Head of caudate nucleus (tissue), 42 donors: Measurements from ENCODE around the gene ANO9.
"Not testable (repeated sequence)": the region's sequence is repeated elsewhere in the genome, so short reads cannot be mapped to it uniquely, and the experiment has no call there.

Experiments
- DNase-seq, 42 donors: peaks; one replicate each; pipeline versions ENCODE4 v3.0.0 to v3.0.0-alpha.2; 2020 to 2021; ENCODE audit warnings: mixed read lengths in 7 of 42
- intact Hi-C: fragments of 100-400 bp; cut with DNase I; formaldehyde crosslinking; loops from one replicate; pipeline ENCODE4 v1.15.0; 2022

The ANO9 gene

GRCh38 chr11:409008-409599 lies 32.7 kb downstream of the ANO9 start:
- intact Hi-C loops = no loop called here
- no peak for DNase-seq

DNA sequence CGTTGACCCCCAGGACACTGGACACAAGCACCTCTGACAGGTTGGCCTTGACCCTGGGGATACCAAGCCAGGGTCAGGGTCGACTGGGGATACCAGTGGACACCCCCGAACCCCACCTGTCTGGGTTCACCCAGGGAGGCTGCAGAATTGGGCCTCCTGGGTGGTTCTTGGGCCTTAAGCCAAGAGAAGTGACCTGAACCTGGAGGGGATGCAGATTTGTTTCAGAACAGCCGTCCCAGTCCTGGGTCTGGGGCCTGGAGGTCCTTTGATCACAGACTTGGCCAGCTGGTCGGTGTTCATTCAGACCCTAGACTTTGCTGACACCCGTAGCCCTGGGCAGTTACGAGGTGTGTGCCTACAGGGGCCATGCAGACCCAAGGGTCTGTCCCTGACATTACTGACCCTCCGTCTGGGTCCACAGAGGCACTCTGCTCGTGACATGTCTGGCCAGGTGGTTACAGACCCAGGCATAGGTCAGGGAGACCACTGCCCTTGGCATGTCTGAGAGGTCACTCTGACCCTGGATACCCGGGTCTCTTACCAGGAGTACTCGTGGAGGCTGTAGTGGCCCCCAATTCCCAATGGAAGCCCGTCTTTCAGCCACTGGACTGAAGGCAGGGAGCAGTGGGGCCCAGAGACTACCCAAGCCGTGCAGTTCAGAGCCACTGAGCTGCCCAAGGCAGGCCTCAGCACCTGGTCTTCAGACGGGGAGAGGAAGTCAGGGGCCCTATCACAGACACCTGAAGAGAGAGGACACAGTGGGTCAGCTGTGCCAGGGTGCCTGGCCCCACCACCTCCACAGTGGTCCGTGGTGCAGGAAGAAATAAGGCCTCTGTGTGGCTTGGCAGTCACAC lies 33.4 kb downstream of the ANO9 start:
- intact Hi-C loops = no loop called here

GRCh38 chr11:407651-408123 lies 34.1 kb downstream of the ANO9 start:
- intact Hi-C loops = no loop called here
- peak in 1 of 42 donors; percentile 15 for DNase-seq

More for the DNA sequence above, 33.4 kb downstream of the ANO9 start:
- DNase-seq = no peak

- peak in 40 of 42 donors; percentile 20 to 72 (median 51) for DNase-seq
- intact Hi-C loops = no loop called here
These were observed 34.8 kb downstream of the ANO9 start for GRCh38 chr11:406796-407650.

GRCh38 chr11:405954-406795 lies 35.6 kb downstream of the ANO9 start:
- intact Hi-C loops = no loop called here
- DNase-seq = no peak

DNA sequence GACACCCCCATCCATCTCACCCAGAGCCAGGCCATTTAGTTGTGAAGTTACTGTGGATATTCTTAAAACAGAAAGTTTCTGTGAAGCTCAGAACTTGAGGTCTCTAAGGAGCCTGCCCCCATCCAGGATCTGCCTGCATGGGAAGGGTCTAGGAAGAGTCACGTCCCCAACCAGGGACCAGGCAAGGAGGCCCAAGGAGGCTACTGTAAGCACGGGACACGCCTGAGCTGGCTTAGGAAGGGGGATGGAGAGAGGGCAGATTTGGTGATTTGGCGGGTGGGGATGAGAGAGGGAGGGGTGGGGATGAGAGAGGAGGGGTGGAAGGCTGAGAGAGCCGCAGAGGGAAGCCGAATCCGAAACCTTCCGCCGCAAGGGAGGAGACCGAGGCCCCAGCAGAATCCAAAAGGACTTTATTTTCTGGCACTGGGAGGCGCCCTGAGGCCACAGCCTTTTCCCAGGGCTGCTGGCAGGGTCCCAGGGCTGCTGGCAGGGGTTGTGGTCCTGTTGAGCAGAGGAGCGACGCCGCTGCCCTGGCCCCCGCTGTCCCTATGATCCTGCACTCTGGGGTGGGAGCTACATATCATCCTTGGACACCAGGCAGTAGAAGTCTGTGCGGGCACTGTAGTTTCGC lies 36.4 kb downstream of the ANO9 start:
- intact Hi-C loops = no loop called here
- peak in 37 of 42 donors; percentile 19 to 79 (median 52) for DNase-seq

DNA sequence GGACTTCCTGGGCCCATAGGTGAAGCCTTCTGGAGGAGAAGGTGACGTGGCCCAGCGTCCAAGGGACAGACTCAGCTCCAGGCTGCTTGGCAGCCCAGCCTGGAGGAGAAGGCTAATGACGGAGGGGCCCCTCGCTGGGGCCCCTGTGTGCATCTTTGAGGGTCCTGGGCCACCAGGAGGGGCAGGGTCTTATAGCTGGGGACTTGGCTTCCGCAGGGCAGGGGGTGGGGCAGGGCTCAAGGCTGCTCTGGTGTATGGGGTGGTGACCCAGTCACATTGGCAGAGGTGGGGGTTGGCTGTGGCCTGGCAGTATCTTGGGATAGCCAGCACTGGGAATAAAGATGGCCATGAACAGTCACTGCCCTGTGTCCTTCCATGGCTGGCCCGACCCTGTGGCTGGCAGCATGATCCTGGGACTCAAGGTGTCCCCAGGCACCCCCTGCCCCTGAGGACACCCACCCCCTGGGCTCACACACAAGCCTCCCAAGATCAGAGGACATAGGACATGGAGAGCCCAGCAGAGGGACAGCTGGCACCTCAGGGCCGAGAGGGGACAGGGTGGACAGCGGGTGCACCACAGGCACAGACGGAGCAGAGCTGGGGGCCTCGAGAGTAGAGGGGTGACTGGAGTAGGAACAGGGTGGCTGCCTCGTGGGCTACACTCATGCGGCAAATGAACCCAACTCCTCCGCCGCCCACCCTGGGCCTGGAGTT lies 37.1 kb downstream of the ANO9 start:
- intact Hi-C loops = no loop called here
- DNase-seq = no peak

GRCh38 chr11:403761-404431 lies 37.9 kb downstream of the ANO9 start:
- DNase-seq = no peak
- intact Hi-C loops = no loop called here

- intact Hi-C loops = no loop called here
- DNase-seq = no peak
These were observed 38.6 kb downstream of the ANO9 start for GRCh38 chr11:403021-403760.

DNA sequence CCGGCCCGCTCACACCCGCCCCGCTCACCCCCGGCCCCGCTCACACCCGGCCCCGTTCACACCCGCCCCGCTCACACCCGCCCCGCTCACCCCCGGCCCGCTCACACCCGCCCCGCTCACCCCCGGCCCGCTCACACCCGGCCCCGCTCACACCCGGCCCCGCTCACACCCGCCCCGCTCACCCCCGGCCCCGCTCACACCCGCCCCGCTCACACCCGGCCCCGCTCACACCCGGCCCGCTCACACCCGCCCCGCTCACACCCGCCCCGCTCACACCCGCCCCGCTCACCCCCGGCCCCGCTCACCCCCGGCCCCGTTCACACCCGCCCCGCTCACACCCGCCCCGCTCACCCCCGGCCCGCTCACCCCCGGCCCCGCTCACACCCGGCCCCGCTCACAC lies 40.6 kb downstream of the ANO9 start:
- DNase-seq, intact Hi-C loops: not testable (repeated sequence)

DNA sequence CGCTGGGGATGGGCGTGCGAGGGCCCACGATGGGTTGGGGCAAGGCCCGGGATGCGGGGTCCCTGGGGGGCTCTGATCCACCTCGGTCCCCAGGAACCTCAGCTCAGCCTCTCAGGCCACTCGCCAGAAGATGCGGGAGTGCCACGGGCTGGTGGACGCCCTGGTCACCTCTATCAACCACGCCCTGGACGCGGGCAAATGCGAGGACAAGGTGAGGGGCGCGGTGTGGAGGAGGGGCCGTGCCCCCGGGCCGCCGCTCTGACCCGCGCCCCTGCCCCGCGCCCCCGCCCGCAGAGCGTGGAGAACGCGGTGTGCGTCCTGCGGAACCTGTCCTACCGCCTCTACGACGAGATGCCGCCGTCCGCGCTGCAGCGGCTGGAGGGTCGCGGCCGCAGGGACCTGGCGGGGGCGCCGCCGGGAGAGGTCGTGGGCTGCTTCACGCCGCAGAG lies 41.5 kb downstream of the ANO9 start:
- no peak for DNase-seq
- intact Hi-C loops = no loop called here

GRCh38 chr11:399731-400211 lies 42.0 kb downstream of the ANO9 start:
- intact Hi-C loops = no loop called here
- no peak for DNase-seq

GRCh38 chr11:398826-399225 lies 43.0 kb downstream of the ANO9 start:
- no peak for DNase-seq
- intact Hi-C loops = no loop called here

DNA sequence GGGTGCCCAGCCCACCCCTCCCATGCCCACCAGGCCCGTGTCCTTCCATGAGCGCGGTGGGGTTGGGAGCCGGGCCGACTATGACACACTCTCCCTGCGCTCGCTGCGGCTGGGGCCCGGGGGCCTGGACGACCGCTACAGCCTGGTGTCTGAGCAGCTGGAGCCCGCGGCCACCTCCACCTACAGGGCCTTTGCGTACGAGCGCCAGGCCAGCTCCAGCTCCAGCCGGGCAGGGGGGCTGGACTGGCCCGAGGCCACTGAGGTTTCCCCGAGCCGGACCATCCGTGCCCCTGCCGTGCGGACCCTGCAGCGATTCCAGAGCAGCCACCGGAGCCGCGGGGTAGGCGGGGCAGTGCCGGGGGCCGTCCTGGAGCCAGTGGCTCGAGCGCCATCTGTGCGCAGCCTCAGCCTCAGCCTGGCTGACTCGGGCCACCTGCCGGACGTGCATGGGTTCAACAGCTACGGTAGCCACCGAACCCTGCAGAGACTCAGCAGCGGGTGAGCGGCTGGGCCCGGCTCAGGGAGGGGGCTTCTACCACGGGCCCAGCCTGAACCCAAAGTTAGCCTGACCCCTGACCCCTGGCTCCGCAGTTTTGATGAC lies 44.8 kb downstream of the ANO9 start:
- peak in 32 of 42 donors; percentile 21 to 79 (median 49) for DNase-seq
- intact Hi-C loops = no loop called here

GRCh38 chr11:396511-396947 lies 45.3 kb downstream of the ANO9 start:
- DNase-seq = no peak

DNA sequence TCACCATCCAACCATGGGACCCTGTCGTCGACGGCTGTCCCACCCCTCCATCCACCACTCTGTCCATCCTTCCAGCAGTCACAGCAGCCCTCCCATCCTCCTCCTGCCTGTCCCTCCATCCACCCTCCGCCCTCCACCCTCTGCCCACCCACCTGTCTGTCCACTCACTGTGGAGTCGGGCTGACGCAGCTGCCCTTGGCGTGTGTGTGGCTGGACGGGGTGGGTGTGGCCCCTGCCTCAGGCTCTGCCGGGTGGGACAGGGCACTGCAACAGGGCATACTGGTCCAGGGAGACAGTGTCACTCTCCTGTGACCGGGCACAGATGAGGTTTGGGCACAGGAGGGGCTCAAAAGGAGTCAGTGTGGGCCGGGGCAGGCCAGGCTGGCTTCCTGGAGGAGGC lies 45.9 kb downstream of the ANO9 start:
- intact Hi-C loops = no loop called here

More at GRCh38 chr11:396511-396947, 45.3 kb downstream of the ANO9 start:
- intact Hi-C loops = no loop called here

More for the DNA sequence above, 45.9 kb downstream of the ANO9 start:
- DNase-seq = no peak
